SU-DHL-6 (cell line): Measurements from ENCODE around the gene SCN3A.

Source experiments
- H2AFZ ChIP-seq: fragments of 200-600 bp; sonication (generic); 2 replicates; pipeline ENCODE4 v1.6.1; 2014; ENCODE audit warnings: low read depth, mild to moderate bottlenecking, moderate library complexity, mixed read lengths, antibody characterized with exemption, low read length; ENCODE audit not compliant: severe bottlenecking
- H3F3A ChIP-seq: fragments of 200-600 bp; shearing (Covaris generic); 2 replicates; pipeline ENCODE4 v1.6.0; 2016; ENCODE audit warnings: antibody characterized with exemption, mild to moderate bottlenecking; ENCODE audit not compliant: insufficient read depth
- H3K27ac ChIP-seq: fragments of 200-600 bp; sonication (generic); 2 replicates; pipeline ENCODE4 v1.5.1; 2016; ENCODE audit warnings: low read depth, mild to moderate bottlenecking, low read length, moderate library complexity, mixed read lengths
- H3K27me3 ChIP-seq: fragments of 200-600 bp; sonication (generic), shearing (Covaris generic); 2 replicates; pipeline ENCODE4 v1.6.0; 2014; ENCODE audit warnings: mild to moderate bottlenecking, low read length
- H3K36me3 ChIP-seq: fragments of 200-600 bp; sonication (generic); 2 replicates; pipeline ENCODE4 v1.6.1; 2014; ENCODE audit warnings: mild to moderate bottlenecking, low read length, mixed read lengths
- H3K4me2 ChIP-seq: fragments of 300-600, 200-600 bp; shearing (Covaris generic), sonication (generic); 2 replicates; pipeline ENCODE4 v1.6.0; 2014; ENCODE audit warnings: low read length, low read depth, mild to moderate bottlenecking; ENCODE audit not compliant: poor library complexity, severe bottlenecking
- H3K4me3 ChIP-seq: fragments of 200-600 bp; sonication (generic); 2 replicates; pipeline ENCODE4 v1.5.1; 2014; ENCODE audit warnings: antibody characterized with exemption, low read length, mild to moderate bottlenecking, mixed read lengths; ENCODE audit not compliant: insufficient read depth, poor library complexity, severe bottlenecking
- H3K79me2 ChIP-seq: fragments of 200-600 bp; sonication (generic); 2 replicates; pipeline ENCODE4 v1.6.1; 2014; ENCODE audit warnings: mild to moderate bottlenecking, low read length, moderate library complexity; ENCODE audit not compliant: insufficient read depth
- H3K9ac ChIP-seq: fragments of 200-600 bp; sonication (generic); 2 replicates; pipeline ENCODE4 v1.7.0; 2014; ENCODE audit warnings: mild to moderate bottlenecking, low read length
- H3K9me2 ChIP-seq: fragments of 200-600 bp; sonication (generic); replicated peaks from 2 replicates; pipeline ENCODE4 v1.6.1; 2014; ENCODE audit warnings: low read length; ENCODE audit not compliant: insufficient read depth
- H3K9me3 ChIP-seq: fragments of 200-600 bp; sonication (generic); 2 replicates; pipeline ENCODE4 v1.6.1; 2014; ENCODE audit warnings: low read length, mixed read lengths; ENCODE audit not compliant: insufficient read depth
- H4K20me1 ChIP-seq: fragments of 200-600 bp; sonication (generic); 2 replicates; pipeline ENCODE4 v1.6.1; 2014; ENCODE audit warnings: low read depth, mild to moderate bottlenecking, antibody characterized with exemption, low read length, moderate library complexity, mixed read lengths
- CTCF ChIP-seq: fragments of 200-600 bp; sonication (generic); IDR thresholded peaks from one replicate; pipeline ENCODE4 v1.5.1; 2017; ENCODE audit warnings: antibody characterized with exemption, mild to moderate bottlenecking, low read length, moderate library complexity; ENCODE audit not compliant: insufficient read depth, poor library complexity, severe bottlenecking
- EZH2phosphoT487 ChIP-seq: fragments of 200-600 bp; sonication (generic), shearing (Covaris generic); conservative IDR thresholded peaks from 2 replicates; pipeline ENCODE4 v1.6.1; 2018; ENCODE audit warnings: mild to moderate bottlenecking, antibody characterized with exemption, low read length, moderate library complexity, mixed read lengths

The SCN3A gene

GRCh38 chr2:165155152-165155551 is 48.7 kb downstream of the SCN3A start:
- Histone ChIP-seq H3K4me2 (no peak overlapping the region), H3K27me3 (no peaks in the 10 kb centered on the region), H3K9me3 (no peaks in the 10 kb centered on the region), H4K20me1 (no peaks in the 10 kb centered on the region), H3K4me3 (no peak overlapping the region), H2AFZ (no peak overlapping the region), H3K36me3 (no peaks in the 10 kb centered on the region), H3F3A (no peaks in the 10 kb centered on the region), H3K9me2 (no peaks in the 10 kb centered on the region), H3K9ac (no peak overlapping the region), H3K79me2 (no peaks in the 10 kb centered on the region), H3K27ac (no peak overlapping the region)
- TF ChIP-seq EZH2phosphoT487 (no peak), CTCF (no peak)

- Histone ChIP-seq H3K36me3 (no peaks in the 10 kb centered on the region), H3K4me2 (no peak overlapping the region), H3K9ac (no peak overlapping the region), H4K20me1 (no peaks in the 10 kb centered on the region), H3K27ac (no peak overlapping the region), H2AFZ (no peak overlapping the region), H3K4me3 (no peak overlapping the region), H3F3A (no peaks in the 10 kb centered on the region), H3K9me3 (no peaks in the 10 kb centered on the region), H3K9me2 (no peaks in the 10 kb centered on the region), H3K27me3 (no peaks in the 10 kb centered on the region), H3K79me2 (no peaks in the 10 kb centered on the region)
- TF ChIP-seq CTCF, result no peak
- no peak for TF ChIP-seq EZH2phosphoT487
These were observed 54.4 kb downstream of the SCN3A start for GRCh38 chr2:165149439-165149838.

- H3K79me2 ChIP-seq, result no peaks in the 10 kb centered on the region
- no peaks in the 10 kb centered on the region for H4K20me1 ChIP-seq
- H3K27ac ChIP-seq, result no peak overlapping the region
- no peaks in the 10 kb centered on the region for H3F3A ChIP-seq
- no peaks in the 10 kb centered on the region for H3K27me3 ChIP-seq
- TF ChIP-seq CTCF (no peak), EZH2phosphoT487 (no peak)
- H3K9ac ChIP-seq, result no peak overlapping the region
- no peaks in the 10 kb centered on the region for H3K9me3 ChIP-seq
- no peak overlapping the region for H3K4me2 ChIP-seq
- no peak overlapping the region for H2AFZ ChIP-seq
- no peaks in the 10 kb centered on the region for H3K36me3 ChIP-seq
- H3K9me2 ChIP-seq, result no peaks in the 10 kb centered on the region
- H3K4me3 ChIP-seq, result no peak overlapping the region
These were observed 56.4 kb downstream of the SCN3A start for GRCh38 chr2:165147186-165148045.
